HFFc6 (cell line): ENCODE data around the gene AMACR. TPM values are rescaled to one million over a fixed set of nuclear protein-coding genes. Genes with fewer than 3 reads are reported as not detected.

ENCODE experiments used
- DNase-seq: peaks from one replicate; pipeline ENCODE4 v3.0.0-alpha.2; 2018
- H3K27ac Mint-ChIP-seq: 2 replicates; pipeline ENCODE4 v1.8.0; 2020; ENCODE audit warnings: mild to moderate bottlenecking, mixed read lengths
- H3K27me3 Mint-ChIP-seq: 2 replicates; pipeline ENCODE4 v1.8.0; 2021; ENCODE audit warnings: mild to moderate bottlenecking, moderate library complexity, mixed read lengths; ENCODE audit not compliant: insufficient read depth
- H3K36me3 Mint-ChIP-seq: 2 replicates; pipeline ENCODE4 v1.8.0; 2021; ENCODE audit warnings: low read depth, mixed read lengths
- H3K4me1 Mint-ChIP-seq: 2 replicates; pipeline ENCODE4 v1.8.0; 2020; ENCODE audit warnings: low read depth, mixed read lengths
- H3K4me3 Mint-ChIP-seq: 2 replicates; pipeline ENCODE4 v1.8.0; 2020; ENCODE audit warnings: mild to moderate bottlenecking, moderate library complexity, mixed read lengths
- H3K9me3 Mint-ChIP-seq: 2 replicates; pipeline ENCODE4 v1.8.0; 2020; ENCODE audit warnings: mild to moderate bottlenecking, mixed read lengths
- long read RNA-seq: library from polyadenylated mRNA; unstranded; transcript quantifications from one replicate; pipeline ENCODE4 v2.0.0, GENCODE V29; 2019
- total RNA-seq, 6 experiments: library from RNA; stranded (reverse); fragmentation: NEBNext Ultra II Directional; extraction: Animal tissue kit (Norgen Biotek cat#: 25700); gene quantifications; 2 replicates in 1 of 6; 3 replicates in 5 of 6; pipeline ENCODE4 v1.2.3, GENCODE V29; 2021
- TF ChIP-seq, protein P1 (sequence below): fragments of 200-600 bp; sonication (generic); IDR thresholded peaks from 2 replicates; pipeline ENCODE4 v1.5.0; 2021; ENCODE audit warnings: antibody characterized with exemption, mild to moderate bottlenecking

The AMACR gene
- total RNA-seq, result 10 to 100 TPM in 1 of 6 experiments, 1 to 10 TPM in 5; 8.1 to 16.8 (median 8.9) TPM
- long read RNA-seq, full-length matches to known transcripts, result 21 of 22 reads
- long read RNA-seq, partial matches to known transcripts, result 0 of 22 reads
- long read RNA-seq, other reads (novel, unspliced or antisense), result 1 of 22 reads

- TF ChIP-seq, protein P1, sequence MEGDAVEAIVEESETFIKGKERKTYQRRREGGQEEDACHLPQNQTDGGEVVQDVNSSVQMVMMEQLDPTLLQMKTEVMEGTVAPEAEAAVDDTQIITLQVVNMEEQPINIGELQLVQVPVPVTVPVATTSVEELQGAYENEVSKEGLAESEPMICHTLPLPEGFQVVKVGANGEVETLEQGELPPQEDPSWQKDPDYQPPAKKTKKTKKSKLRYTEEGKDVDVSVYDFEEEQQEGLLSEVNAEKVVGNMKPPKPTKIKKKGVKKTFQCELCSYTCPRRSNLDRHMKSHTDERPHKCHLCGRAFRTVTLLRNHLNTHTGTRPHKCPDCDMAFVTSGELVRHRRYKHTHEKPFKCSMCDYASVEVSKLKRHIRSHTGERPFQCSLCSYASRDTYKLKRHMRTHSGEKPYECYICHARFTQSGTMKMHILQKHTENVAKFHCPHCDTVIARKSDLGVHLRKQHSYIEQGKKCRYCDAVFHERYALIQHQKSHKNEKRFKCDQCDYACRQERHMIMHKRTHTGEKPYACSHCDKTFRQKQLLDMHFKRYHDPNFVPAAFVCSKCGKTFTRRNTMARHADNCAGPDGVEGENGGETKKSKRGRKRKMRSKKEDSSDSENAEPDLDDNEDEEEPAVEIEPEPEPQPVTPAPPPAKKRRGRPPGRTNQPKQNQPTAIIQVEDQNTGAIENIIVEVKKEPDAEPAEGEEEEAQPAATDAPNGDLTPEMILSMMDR, result no peak
- peaks cover 76% of the 10 kb centered on the region for H3K4me1 Mint-ChIP-seq
- peak; percentile 88 for DNase-seq
- H3K36me3 Mint-ChIP-seq, result peaks cover 10% of the 10 kb centered on the region
- H3K4me3 Mint-ChIP-seq, result peak within 1 kb of the TSS; percentile 97
- no peaks in the 10 kb centered on the region for H3K9me3 Mint-ChIP-seq
- peak within 1 kb of the TSS; percentile 83 for H3K27ac Mint-ChIP-seq
- H3K27me3 Mint-ChIP-seq, result no peaks in the 10 kb centered on the region
Observed at GRCh38 chr5:34007621-34008600, at the start of gene AMACR. Gene AMACR, minus strand, starts transcription at chr5:34008050. Its CDS starts 31 bp downstream, at chr5:34008019.

GRCh38 chr5:34057569-34057968 is 49.7 kb upstream of the AMACR start:
- peaks cover 24% of the 10 kb centered on the region for H3K4me1 Mint-ChIP-seq
- TF ChIP-seq, protein P1, result no peak
- no peak overlapping the region for H3K4me3 Mint-ChIP-seq
- H3K9me3 Mint-ChIP-seq, result no peaks in the 10 kb centered on the region
- H3K27ac Mint-ChIP-seq, result no peak overlapping the region
- no peaks in the 10 kb centered on the region; the same call in none of the 2 replicates for H3K27me3 Mint-ChIP-seq
- no peak for DNase-seq
- H3K36me3 Mint-ChIP-seq, result peaks cover 8% of the 10 kb centered on the region

- Mint-ChIP-seq H3K4me1 (peaks cover 29% of the 10 kb centered on the region), H3K27me3 (no peaks in the 10 kb centered on the region; the same call in none of the 2 replicates), H3K27ac (no peak overlapping the region), H3K9me3 (no peaks in the 10 kb centered on the region), H3K4me3 (no peak overlapping the region), H3K36me3 (peaks cover 5% of the 10 kb centered on the region)
- TF ChIP-seq, protein P1, result no peak
- no peak for DNase-seq
Observed at GRCh38 chr5:34057118-34057517, 49.3 kb upstream of the AMACR start.

DNA sequence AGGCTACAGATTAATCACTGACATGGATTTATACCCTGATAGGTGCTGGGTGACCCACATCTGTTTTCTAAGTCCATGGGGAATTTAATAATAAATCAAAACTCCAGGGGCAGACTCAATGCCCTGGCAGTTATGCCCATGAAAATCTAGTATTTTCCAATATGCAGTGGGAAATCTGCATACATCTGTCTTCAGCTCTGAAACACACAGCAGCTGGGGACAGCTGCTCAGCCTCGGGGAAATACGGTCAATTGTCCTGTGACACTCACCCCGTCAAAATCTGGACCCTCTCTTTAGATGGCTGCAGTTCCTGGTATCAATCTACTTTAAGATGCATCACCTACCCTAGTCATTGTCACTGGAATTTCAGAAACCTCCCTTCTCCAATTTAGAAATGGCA is 47.8 kb upstream of the AMACR start:
- Mint-ChIP-seq H3K27ac (no peak overlapping the region), H3K36me3 (peaks cover 5% of the 10 kb centered on the region; the same call in 1 of the 2 replicates), H3K9me3 (no peaks in the 10 kb centered on the region), H3K4me1 (peaks cover 43% of the 10 kb centered on the region), H3K27me3 (no peaks in the 10 kb centered on the region; the same call in 1 of the 2 replicates), H3K4me3 (no peak overlapping the region)
- DNase-seq, result no peak
- TF ChIP-seq, protein P1, result no peak

GRCh38 chr5:34054400-34054729 is 46.5 kb upstream of the AMACR start:
- peaks cover 5% of the 10 kb centered on the region; the same call in 1 of the 2 replicates for H3K36me3 Mint-ChIP-seq
- H3K27ac Mint-ChIP-seq, result peak overlapping the region; percentile 81; the same call in 1 of the 2 replicates
- no peak overlapping the region for H3K4me3 Mint-ChIP-seq
- H3K4me1 Mint-ChIP-seq, result peaks cover 43% of the 10 kb centered on the region
- H3K9me3 Mint-ChIP-seq, result no peaks in the 10 kb centered on the region
- DNase-seq, result no peak
- no peaks in the 10 kb centered on the region; the same call in none of the 2 replicates for H3K27me3 Mint-ChIP-seq
- TF ChIP-seq, protein P1, result no peak
